DOHH2 (cell line): ENCODE measurements around the gene COG3.

Experiments
- H3F3A ChIP-seq: fragments of 200-600 bp; sonication (generic), shearing (Covaris generic); 2 replicates; pipeline ENCODE4 v1.6.0; 2016; ENCODE audit warnings: antibody characterized with exemption, mild to moderate bottlenecking; ENCODE audit not compliant: control insufficient read depth, insufficient read depth
- H3K27ac ChIP-seq: fragments of 200-600 bp; sonication (generic); 2 replicates; pipeline ENCODE4 v1.5.1; 2014; ENCODE audit warnings: low read depth, mild to moderate bottlenecking, low read length, moderate library complexity
- H3K27me3 ChIP-seq: fragments of 200-600 bp; sonication (generic); 2 replicates; pipeline ENCODE4 v1.6.1; 2014; ENCODE audit warnings: mild to moderate bottlenecking, low read length, mixed read lengths; ENCODE audit not compliant: control insufficient read depth
- H3K36me3 ChIP-seq: fragments of 200-600 bp; sonication (generic); 2 replicates; pipeline ENCODE4 v1.6.1; 2014; ENCODE audit warnings: mild to moderate bottlenecking, low read length, moderate library complexity, mixed read lengths; ENCODE audit not compliant: control insufficient read depth
- H3K4me1 ChIP-seq: fragments of 200-600 bp; sonication (generic); 2 replicates; pipeline ENCODE4 v1.6.1; 2014; ENCODE audit warnings: mild to moderate bottlenecking, low read length, mixed read lengths; ENCODE audit not compliant: control insufficient read depth
- H3K4me2 ChIP-seq: fragments of 200-600 bp; sonication (generic); 2 replicates; pipeline ENCODE4 v1.6.0; 2014; ENCODE audit warnings: mild to moderate bottlenecking, low read length, moderate library complexity
- H3K4me3 ChIP-seq: fragments of 200-600 bp; sonication (generic); 2 replicates; pipeline ENCODE4 v1.5.1; 2014; ENCODE audit warnings: mild to moderate bottlenecking, low read length, mixed read lengths
- H3K79me2 ChIP-seq: fragments of 200-600 bp; sonication (generic); 2 replicates; pipeline ENCODE4 v1.6.1; 2014; ENCODE audit warnings: mild to moderate bottlenecking, low read length, mixed read lengths; ENCODE audit not compliant: control insufficient read depth
- H3K9me2 ChIP-seq: fragments of 200-600 bp; sonication (generic); replicated peaks from 2 replicates; pipeline ENCODE4 v1.6.1; 2014; ENCODE audit warnings: mild to moderate bottlenecking, low read length, mixed read lengths; ENCODE audit not compliant: control insufficient read depth
- H3K9me3 ChIP-seq: fragments of 200-600 bp; sonication (generic); 2 replicates; pipeline ENCODE4 v1.6.1; 2014; ENCODE audit warnings: antibody characterized with exemption, low read length, mixed read lengths; ENCODE audit not compliant: control insufficient read depth, insufficient read depth
- H4K20me1 ChIP-seq: fragments of 200-600 bp; sonication (generic); 2 replicates; pipeline ENCODE4 v1.6.0; 2014; ENCODE audit warnings: low read depth, mild to moderate bottlenecking, antibody characterized with exemption, low read length, moderate library complexity; ENCODE audit not compliant: control insufficient read depth, insufficient read depth
- EZH2phosphoT487 ChIP-seq: fragments of 200-600 bp; sonication (generic); IDR thresholded peaks from 2 replicates; pipeline ENCODE4 v1.6.1; 2017; ENCODE audit warnings: borderline replicate concordance, mild to moderate bottlenecking, antibody characterized with exemption, low read length, moderate library complexity, mixed read lengths
- TF ChIP-seq, protein P1 (sequence below): fragments of 200-600 bp; sonication (generic); IDR thresholded peaks from one replicate; pipeline ENCODE4 v1.5.1; 2014; ENCODE audit warnings: antibody characterized with exemption, mild to moderate bottlenecking, low read depth, low read length; ENCODE audit not compliant: poor library complexity, severe bottlenecking

Gene COG3

DNA sequence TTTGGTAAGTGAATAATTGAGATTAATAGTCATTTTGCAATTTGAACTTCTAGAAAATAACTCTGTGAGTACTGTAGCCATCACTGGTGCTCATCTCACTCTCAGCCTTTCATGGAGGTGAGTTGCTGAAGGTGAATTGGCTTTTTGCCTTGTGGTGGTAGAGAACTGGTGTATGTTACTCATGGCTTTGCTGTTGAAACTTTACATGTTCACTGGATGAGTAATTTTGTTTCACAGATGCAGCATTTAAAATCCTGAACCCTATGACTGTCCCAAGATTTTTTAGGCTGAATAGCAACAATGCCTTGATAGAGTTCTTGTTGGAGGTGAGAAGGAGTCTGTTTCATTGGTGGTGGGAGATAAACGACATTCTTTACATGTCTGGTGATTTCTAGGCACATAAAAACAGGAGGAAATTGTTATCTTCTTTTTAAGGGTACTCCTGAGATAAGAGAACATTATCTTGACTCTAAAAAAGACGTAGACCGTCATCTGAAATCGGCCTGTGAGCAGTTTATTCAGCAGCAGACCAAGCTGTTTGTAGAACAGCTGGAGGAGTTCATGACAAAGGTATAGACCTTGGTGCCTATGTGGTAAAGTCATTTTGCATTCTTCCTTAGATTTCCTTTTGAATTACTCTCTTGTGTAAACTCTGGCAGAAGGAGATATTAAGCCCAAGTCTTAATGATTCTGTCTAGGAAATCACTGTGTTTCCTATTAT, 53.9 kb downstream of the COG3 start:
- Histone ChIP-seq H3K79me2 (no peaks in the 10 kb centered on the region), H3K9me3 (no peaks in the 10 kb centered on the region), H3K36me3 (peaks cover 48% of the 10 kb centered on the region), H4K20me1 (no peaks in the 10 kb centered on the region), H3K27ac (no peak overlapping the region), H3K9me2 (no peaks in the 10 kb centered on the region), H3K27me3 (no peaks in the 10 kb centered on the region), H3K4me3 (no peak overlapping the region), H3K4me2 (no peak overlapping the region), H3K4me1 (no peaks in the 10 kb centered on the region), H3F3A (no peaks in the 10 kb centered on the region)
- no peak for TF ChIP-seq EZH2phosphoT487
- TF ChIP-seq, protein P1, sequence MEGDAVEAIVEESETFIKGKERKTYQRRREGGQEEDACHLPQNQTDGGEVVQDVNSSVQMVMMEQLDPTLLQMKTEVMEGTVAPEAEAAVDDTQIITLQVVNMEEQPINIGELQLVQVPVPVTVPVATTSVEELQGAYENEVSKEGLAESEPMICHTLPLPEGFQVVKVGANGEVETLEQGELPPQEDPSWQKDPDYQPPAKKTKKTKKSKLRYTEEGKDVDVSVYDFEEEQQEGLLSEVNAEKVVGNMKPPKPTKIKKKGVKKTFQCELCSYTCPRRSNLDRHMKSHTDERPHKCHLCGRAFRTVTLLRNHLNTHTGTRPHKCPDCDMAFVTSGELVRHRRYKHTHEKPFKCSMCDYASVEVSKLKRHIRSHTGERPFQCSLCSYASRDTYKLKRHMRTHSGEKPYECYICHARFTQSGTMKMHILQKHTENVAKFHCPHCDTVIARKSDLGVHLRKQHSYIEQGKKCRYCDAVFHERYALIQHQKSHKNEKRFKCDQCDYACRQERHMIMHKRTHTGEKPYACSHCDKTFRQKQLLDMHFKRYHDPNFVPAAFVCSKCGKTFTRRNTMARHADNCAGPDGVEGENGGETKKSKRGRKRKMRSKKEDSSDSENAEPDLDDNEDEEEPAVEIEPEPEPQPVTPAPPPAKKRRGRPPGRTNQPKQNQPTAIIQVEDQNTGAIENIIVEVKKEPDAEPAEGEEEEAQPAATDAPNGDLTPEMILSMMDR = no peak

DNA sequence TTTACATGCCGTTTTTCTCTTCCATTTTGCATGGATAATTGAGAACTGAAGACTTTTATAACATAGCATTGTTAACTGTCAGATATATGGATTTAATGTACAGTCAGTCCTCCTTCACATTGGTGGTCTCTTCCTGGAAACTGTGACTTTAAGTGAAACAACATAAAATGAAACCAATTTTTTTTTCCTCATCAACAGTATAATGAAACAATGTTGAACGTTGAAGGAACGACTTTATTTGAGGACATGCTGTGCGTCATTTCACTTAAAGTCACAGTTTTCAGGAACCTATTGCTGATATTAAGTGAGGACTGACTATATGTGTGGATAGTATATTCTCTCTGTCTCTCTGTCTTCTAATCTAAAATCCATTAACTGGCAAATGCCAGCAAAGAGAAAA, 54.8 kb downstream of the COG3 start:
- Histone ChIP-seq H3K4me3 (no peak overlapping the region), H3K79me2 (no peaks in the 10 kb centered on the region), H3K27me3 (no peaks in the 10 kb centered on the region), H3K4me2 (no peak overlapping the region), H4K20me1 (no peaks in the 10 kb centered on the region), H3K36me3 (peaks cover 50% of the 10 kb centered on the region), H3F3A (no peaks in the 10 kb centered on the region), H3K27ac (no peak overlapping the region), H3K9me3 (no peaks in the 10 kb centered on the region), H3K9me2 (no peaks in the 10 kb centered on the region), H3K4me1 (no peaks in the 10 kb centered on the region)
- TF ChIP-seq EZH2phosphoT487 = no peak
- TF ChIP-seq, protein P1 = no peak

DNA sequence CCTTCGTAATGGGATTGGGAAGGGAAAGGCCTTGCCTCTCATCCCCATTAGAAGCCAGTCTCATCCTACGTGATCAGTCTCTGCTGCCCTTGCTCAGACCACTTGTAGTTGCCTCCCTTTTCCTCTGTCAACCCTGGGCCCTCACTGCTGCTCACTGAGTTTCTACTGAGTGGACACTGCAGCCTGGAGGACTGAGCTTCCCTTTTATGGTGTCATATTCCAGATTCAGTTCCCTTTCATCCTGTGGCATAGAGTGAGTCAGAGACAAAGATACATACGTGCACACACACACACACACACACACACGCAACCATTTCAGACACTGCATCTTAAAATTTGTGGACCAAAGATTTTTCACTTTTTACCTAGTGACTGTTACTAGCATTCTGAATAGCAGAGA, 56.6 kb downstream of the COG3 start:
- Histone ChIP-seq H3K4me3 (no peak overlapping the region), H3K9me3 (no peaks in the 10 kb centered on the region), H4K20me1 (no peaks in the 10 kb centered on the region), H3K4me2 (no peak overlapping the region), H3K9me2 (no peaks in the 10 kb centered on the region), H3K27ac (no peak overlapping the region), H3K79me2 (no peaks in the 10 kb centered on the region), H3K27me3 (no peaks in the 10 kb centered on the region), H3K36me3 (peaks cover 52% of the 10 kb centered on the region), H3K4me1 (no peaks in the 10 kb centered on the region), H3F3A (no peaks in the 10 kb centered on the region)
- TF ChIP-seq EZH2phosphoT487 = no peak
- TF ChIP-seq, protein P1 = no peak
